Right lobe of liver (tissue), 6 donors: Measurements from ENCODE around the gene CUX1. TPM values are rescaled to one million over a fixed set of nuclear protein-coding genes. Genes with fewer than 3 reads are reported as not detected.
"Not testable (repeated sequence)": the region's sequence is repeated elsewhere in the genome, so short reads cannot be mapped to it uniquely, and the experiment has no call there.

Experiments
- ATAC-seq, 4 donors: fragments of 200-7000 bp; cut with Tn5 transposase; one replicate each; pipeline ENCODE4 v1.9.1; 2020; ENCODE audit warnings: mild to moderate bottlenecking in 4 of 4, moderate library complexity in 4 of 4
- DNase-seq, 3 donors: peaks; one replicate each; pipeline ENCODE4 v3.0.0-alpha.2; 2020
- H3K27ac ChIP-seq, 3 donors: fragments of 200-600 bp; one replicate each; pipeline ENCODE4 v1.8.0; 2022
- H3K27me3 ChIP-seq, 2 donors: fragments of 200-600 bp; one replicate each; pipeline ENCODE4 v1.8.0; 2022
- H3K36me3 ChIP-seq, 4 donors: fragments of 200-600 bp; sonication (generic) in 1 of 4; one replicate each; pipeline versions ENCODE4 v1.5.1 to v1.8.0; 2017 to 2022; ENCODE audit warnings: control low read depth in 1 of 4
- H3K4me1 ChIP-seq, 4 donors: fragments of 200-600 bp; sonication (generic) in 1 of 4; one replicate each; pipeline versions ENCODE4 v1.5.1 to v1.8.0; 2017 to 2022; ENCODE audit warnings: control low read depth in 1 of 4
- H3K4me3 ChIP-seq, 3 donors: fragments of 200-600 bp; one replicate each; pipeline ENCODE4 v1.8.0; 2022
- H3K9me3 ChIP-seq, 4 donors: fragments of 200-600 bp; sonication (generic) in 1 of 4; one replicate each; pipeline versions ENCODE4 v1.5.1 to v1.8.0; 2017 to 2022; ENCODE audit warnings: control low read depth in 1 of 4
- POLR2A ChIP-seq: fragments of 450-650 bp; IDR thresholded peaks from one replicate; pipeline ENCODE4 v1.6.1; 2017; ENCODE audit warnings: antibody characterized with exemption, mild to moderate bottlenecking
- WGBS: methylation state at CpG from one replicate; pipeline ENCODE4 v1.1.6; 2018; ENCODE audit warnings: low coverage, low lambda C conversion rate; ENCODE audit not compliant: insufficient coverage; ENCODE audit errors: missing lambda C conversion rate; 5-methylcytosine and 5-hydroxymethylcytosine counted together
- intact Hi-C, 2 donors: fragments of 100-400 bp; cut with DNase I; formaldehyde crosslinking; loops; one replicate each; pipeline versions ENCODE4 v1.11.2 to v1.14.1; 2022
- total RNA-seq, 6 experiments: library from RNA; depleted of rRNA in 2 of 6; stranded (reverse); fragments of >200 nt in 2 of 6; fragmentation: NEBNext Ultra II Directional in 3 of 6; extraction: Animal tissue kit (Norgen Biotek cat#: 25700) in 3 of 6; gene quantifications; one replicate each; pipeline versions ENCODE4 v1.1.0 to v1.2.4, GENCODE V29; 2016 to 2023
- TF ChIP-seq, protein P1 (sequence below), 4 donors: fragments of 200-600 bp in 3 of 4; fragments of 450-650 bp in 1 of 4; IDR thresholded peaks; one replicate each; pipeline versions ENCODE4 v1.5.1 to v1.8.0; 2016 to 2022; ENCODE audit warnings: antibody characterized with exemption in 4 of 4, mild to moderate bottlenecking in 2 of 4
- donor health status: DM: no; HTN: yes; CAD: no.
- donor health status: DM: no; HTN: no; CAD: no.
- donor health status: DM: no; HTN: no; CAD: no.
- donor health status: DM: no; HTN: yes; CAD: no.
- donor health status: DM: no; HTN: yes; CAD: no.

The CUX1 gene
- total RNA-seq, 6 experiments from 2014 or later, result 34.3 to 53.1 (median 40.6) TPM

DNA sequence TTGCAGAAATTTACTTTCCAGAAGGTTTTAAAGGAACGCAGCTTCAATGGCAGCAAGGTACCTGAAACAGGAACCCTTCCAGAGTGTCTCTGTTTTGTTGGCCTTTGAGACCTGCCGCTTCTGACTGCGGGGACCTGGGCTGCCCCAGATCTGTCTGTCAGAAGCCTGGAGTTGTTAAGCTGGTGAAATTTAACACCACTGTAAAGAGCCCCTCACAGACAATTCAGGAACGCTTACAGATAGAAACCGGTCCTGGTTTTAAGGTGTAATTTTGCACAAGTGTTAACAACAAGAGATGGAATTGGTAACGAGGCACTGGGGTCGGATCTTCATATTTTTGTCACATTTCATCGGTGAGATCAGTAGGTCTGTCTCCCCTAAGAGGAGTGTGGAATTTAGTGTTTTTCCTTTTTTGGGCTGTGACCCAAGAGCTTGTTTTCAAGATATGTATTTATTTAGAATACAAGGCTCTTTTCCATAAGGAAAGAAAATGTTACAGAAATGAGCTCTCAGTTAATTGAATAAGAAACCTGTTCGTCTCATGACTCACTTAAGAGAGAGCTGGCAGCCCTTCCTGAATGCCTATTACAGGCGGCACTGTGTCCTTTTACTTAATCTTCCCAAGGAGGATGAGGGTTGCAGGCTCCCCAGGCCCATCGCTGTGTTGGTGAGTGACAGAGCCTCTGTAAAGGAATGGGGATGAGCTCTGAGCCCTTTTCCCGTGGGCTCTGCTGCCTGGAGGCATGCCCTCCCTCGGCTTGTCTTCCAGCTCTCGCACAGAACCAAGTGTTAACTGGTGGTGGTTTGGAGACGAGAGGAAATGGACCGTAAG lies 168.7 kb downstream of the CUX1 start:
- ATAC-seq, result no peak
- intact Hi-C loops, result no loop called here
- no peaks in the 10 kb centered on the region for H3K36me3 ChIP-seq
- no peaks in the 10 kb centered on the region for H3K9me3 ChIP-seq
- H3K4me1 ChIP-seq, result no peaks in the 10 kb centered on the region
- H3K27me3 ChIP-seq, result no peaks in the 10 kb centered on the region
- TF ChIP-seq, protein P1, sequence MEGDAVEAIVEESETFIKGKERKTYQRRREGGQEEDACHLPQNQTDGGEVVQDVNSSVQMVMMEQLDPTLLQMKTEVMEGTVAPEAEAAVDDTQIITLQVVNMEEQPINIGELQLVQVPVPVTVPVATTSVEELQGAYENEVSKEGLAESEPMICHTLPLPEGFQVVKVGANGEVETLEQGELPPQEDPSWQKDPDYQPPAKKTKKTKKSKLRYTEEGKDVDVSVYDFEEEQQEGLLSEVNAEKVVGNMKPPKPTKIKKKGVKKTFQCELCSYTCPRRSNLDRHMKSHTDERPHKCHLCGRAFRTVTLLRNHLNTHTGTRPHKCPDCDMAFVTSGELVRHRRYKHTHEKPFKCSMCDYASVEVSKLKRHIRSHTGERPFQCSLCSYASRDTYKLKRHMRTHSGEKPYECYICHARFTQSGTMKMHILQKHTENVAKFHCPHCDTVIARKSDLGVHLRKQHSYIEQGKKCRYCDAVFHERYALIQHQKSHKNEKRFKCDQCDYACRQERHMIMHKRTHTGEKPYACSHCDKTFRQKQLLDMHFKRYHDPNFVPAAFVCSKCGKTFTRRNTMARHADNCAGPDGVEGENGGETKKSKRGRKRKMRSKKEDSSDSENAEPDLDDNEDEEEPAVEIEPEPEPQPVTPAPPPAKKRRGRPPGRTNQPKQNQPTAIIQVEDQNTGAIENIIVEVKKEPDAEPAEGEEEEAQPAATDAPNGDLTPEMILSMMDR (IDR thresholded peaks at IDR 0.05), result no peak
- TF ChIP-seq POLR2A, result no peak
- H3K27ac ChIP-seq, result no peak overlapping the region
- WGBS, result 84% methylated on average over 16 of the region's 16 CpGs
- no peak overlapping the region for H3K4me3 ChIP-seq
- DNase-seq, result no peak

DNA sequence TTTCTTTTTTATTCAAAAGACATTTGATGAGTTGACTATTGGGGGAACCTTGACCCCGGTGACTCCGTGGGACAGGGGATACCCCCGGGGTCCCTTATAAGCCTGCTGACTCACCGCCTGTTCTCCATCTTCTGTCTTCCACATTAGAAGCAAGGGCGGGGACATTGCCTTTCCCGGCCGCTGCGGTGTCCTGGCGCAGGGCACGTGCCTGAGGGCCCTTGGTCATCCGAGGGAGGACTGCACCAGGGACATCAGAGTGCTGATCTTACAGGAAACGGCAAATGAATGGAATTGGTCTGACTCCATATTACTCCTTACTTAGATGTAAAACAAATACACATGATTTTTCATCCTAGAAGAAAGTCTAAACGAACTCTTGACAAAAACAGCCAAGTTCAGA lies 170.1 kb downstream of the CUX1 start:
- 92% methylated on average over 8 of the region's 13 CpGs for WGBS
- H3K36me3 ChIP-seq, result no peaks in the 10 kb centered on the region
- H3K4me3 ChIP-seq, result no peak overlapping the region
- no peak for TF ChIP-seq POLR2A
- TF ChIP-seq, protein P1 (IDR thresholded peaks at IDR 0.05), result no peak
- no peak overlapping the region for H3K27ac ChIP-seq
- H3K9me3 ChIP-seq, result no peaks in the 10 kb centered on the region
- intact Hi-C loops, result no loop called here
- no peaks in the 10 kb centered on the region for H3K4me1 ChIP-seq
- DNase-seq (no peak), ATAC-seq (no peak)
- H3K27me3 ChIP-seq, result no peaks in the 10 kb centered on the region

DNA sequence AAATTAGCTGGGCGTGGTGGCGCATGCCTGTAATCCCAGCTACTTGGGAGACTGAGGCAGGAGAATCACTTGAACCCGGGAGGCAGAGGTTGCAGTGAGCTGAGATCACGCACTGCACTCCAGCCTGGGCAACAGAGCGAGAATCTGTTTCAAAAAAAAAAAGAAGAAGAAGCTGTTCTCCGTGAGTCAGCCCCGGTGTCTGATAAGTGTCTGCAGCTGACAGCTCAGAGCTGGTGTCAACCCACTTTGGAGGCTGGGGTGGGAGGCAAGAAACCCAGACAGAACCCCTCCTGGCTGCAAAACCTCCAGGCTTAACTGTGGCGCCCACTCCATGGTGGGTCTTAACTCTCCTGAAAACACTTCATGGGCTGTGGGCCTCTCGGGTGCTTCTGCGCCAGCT lies 170.6 kb downstream of the CUX1 start:
- intact Hi-C loops, H3K4me3 ChIP-seq, ATAC-seq, H3K27ac ChIP-seq, DNase-seq, H3K27me3 ChIP-seq, H3K36me3 ChIP-seq, H3K4me1 ChIP-seq, H3K9me3 ChIP-seq: not testable (repeated sequence)
- no CpG with 5 or more reads among the region's 10 CpGs for WGBS

DNA sequence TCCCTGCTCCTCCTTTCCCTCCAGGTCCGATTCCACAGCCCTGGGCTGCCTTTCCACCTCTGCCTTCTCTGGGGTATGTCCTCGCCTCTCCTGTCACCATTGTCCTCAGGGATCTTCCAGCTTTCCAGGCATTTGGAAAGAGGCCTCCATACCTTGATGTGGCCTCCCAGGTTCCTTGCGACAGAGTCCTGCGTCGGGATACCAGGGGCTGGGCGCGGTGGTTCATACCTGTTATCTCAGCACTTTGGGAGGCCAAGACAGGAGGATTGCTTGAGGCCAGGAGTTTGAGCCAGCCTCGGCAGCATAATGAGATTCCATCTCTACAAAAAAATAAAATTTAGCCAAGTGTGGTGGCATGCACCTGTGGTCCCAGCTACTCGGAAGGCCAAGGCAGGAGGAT lies 171.1 kb downstream of the CUX1 start:
- DNase-seq (no peak), ATAC-seq (no peak)
- Histone ChIP-seq H3K4me1 (no peaks in the 10 kb centered on the region), H3K4me3 (no peak overlapping the region), H3K27ac (no peak overlapping the region), H3K27me3 (no peaks in the 10 kb centered on the region), H3K36me3 (no peaks in the 10 kb centered on the region), H3K9me3 (no peaks in the 10 kb centered on the region)
- intact Hi-C loops, result no loop called here
- 100% methylated on average over 7 of the region's 9 CpGs for WGBS
- TF ChIP-seq, protein P1 (IDR thresholded peaks at IDR 0.05), result no peak
- TF ChIP-seq POLR2A, result no peak

DNA sequence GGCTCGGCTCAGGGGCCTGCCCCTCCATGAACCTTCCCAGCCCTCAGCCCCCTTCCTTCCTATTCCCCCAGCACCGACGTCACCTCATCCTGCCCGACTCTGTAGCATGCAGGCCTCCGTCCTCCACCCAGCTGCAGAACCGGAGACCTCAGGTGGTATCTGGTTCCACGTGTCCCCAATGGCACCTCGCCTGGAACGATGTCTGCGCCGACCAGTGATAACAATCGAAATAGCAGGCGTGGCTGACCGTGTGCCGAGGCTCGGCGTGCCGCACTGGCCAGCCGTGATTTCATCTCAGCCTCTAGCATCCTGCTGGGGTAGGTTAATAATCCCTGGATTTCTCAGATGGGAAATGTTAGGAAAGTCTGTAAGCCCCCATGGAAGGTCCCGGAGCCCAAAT lies 171.7 kb downstream of the CUX1 start:
- TF ChIP-seq, protein P1 (IDR thresholded peaks at IDR 0.05), result no peak
- no peak for TF ChIP-seq POLR2A
- no peaks in the 10 kb centered on the region for H3K36me3 ChIP-seq
- WGBS, result 88% methylated on average over 11 of the region's 20 CpGs
- no peak overlapping the region for H3K27ac ChIP-seq
- DNase-seq (no peak), ATAC-seq (no peak)
- H3K27me3 ChIP-seq, result no peaks in the 10 kb centered on the region
- H3K4me3 ChIP-seq, result no peak overlapping the region
- no peaks in the 10 kb centered on the region for H3K9me3 ChIP-seq
- intact Hi-C loops, result no loop called here
- no peaks in the 10 kb centered on the region for H3K4me1 ChIP-seq
